Stimulated activated naive CD8-positive, alpha-beta T cell treated with anti-CD3 and anti-CD28 coated beads, Interleukin-15, Interleukin-2, amounts not matched to agents 100 ng/mL and 50 ng/mL, for 24 hours (primary cell): Measurements from ENCODE around the gene TPM1.
"Not testable (repeated sequence)": the region's sequence is repeated elsewhere in the genome, so short reads cannot be mapped to it uniquely, and the experiment has no call there.

ENCODE experiments used
- H3K27ac Mint-ChIP-seq: one replicate; pipeline ENCODE4 v1.8.0; 2021; ENCODE audit warnings: mild to moderate bottlenecking, mixed read lengths
- H3K27me3 Mint-ChIP-seq: one replicate; pipeline ENCODE4 v1.8.0; 2021; ENCODE audit warnings: mixed read lengths
- H3K36me3 Mint-ChIP-seq: one replicate; pipeline ENCODE4 v1.8.0; 2021; ENCODE audit warnings: low read depth, mixed read lengths
- H3K4me1 Mint-ChIP-seq: one replicate; pipeline ENCODE4 v1.8.0; 2021; ENCODE audit warnings: low read depth, mixed read lengths
- H3K4me3 Mint-ChIP-seq: one replicate; pipeline ENCODE4 v1.8.0; 2021; ENCODE audit warnings: mild to moderate bottlenecking, mixed read lengths
- H3K9me3 Mint-ChIP-seq: one replicate; pipeline ENCODE4 v1.8.0; 2021; ENCODE audit warnings: mixed read lengths

TPM1 gene

DNA sequence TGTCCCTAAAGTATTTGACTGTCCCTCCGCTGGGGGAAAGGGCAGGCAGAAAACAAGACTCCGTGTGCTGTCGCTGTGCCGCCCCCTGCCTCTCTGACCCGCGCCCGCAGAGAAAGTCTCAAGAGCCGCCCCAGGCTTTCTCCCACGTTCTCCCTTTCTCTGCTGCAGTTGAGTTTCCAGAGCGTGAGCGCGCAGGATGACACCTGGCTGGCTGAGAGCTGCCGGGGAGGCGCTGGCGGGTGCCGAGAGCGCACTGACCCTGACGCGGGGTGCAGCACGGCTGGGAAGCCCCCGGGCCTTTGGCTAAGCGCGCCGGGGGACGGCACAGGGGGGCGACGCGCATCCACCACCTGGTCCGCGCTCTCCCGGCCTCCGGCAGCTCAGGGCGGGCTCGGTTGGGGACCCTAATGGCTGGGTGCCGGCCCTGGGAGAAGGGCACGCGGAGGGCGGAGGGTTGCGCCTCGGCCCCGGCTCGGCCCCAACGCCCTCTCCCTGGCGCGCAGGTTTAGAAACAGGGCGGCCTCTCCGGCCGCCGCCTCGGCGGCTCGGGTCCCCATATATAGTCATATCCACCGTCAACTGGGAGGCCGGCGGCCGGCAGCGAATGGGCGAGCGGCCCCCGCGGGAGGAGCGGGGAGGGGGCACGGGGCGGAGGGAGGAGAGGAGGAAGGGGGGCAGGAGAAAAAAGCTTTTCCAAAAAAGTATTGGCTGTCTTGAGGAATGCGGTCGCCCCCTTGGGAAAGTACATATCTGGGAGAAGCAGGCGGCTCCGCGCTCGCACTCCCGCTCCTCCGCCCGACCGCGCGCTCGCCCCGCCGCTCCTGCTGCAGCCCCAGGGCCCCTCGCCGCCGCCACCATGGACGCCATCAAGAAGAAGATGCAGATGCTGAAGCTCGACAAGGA lies at the start of gene TPM1:
TPM1 (plus strand) TSS at position 774 of the 903 bp plus-strand sequence; CDS start at position 857, 83 bp downstream.
- no peaks in the 10 kb centered on the region for H3K36me3 Mint-ChIP-seq
- peak within 1 kb of the TSS; percentile 67 for H3K4me3 Mint-ChIP-seq
- no peaks in the 10 kb centered on the region for H3K9me3 Mint-ChIP-seq
- H3K4me1 Mint-ChIP-seq = peaks cover 8% of the 10 kb centered on the region
- H3K27ac Mint-ChIP-seq = no peak within 1 kb of the TSS
- H3K27me3 Mint-ChIP-seq = peaks cover 73% of the 10 kb centered on the region

DNA sequence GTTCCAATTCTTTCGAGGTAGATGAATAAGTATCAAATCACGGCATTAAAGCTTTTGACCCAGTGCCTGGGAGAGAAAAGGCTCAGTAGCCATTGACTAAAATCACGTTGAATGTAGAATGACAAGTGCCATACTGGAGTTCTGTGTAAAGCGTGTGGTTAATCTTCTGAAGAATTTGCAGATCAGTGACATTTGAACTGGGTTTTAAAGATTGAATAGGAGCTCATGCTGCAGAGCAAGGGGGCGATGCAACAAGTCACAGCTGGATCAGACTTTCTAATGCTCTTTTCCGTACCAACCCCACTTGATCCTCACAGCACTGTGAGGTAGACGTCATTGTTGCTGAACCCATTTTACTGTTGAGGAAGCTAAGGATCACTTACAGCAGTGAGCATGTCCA lies 49.5 kb upstream of the TPM1 start:
- Mint-ChIP-seq H3K4me1 (no peaks in the 10 kb centered on the region), H3K36me3 (no peaks in the 10 kb centered on the region), H3K9me3 (no peaks in the 10 kb centered on the region), H3K27me3 (peaks cover 13% of the 10 kb centered on the region), H3K27ac (no peak overlapping the region), H3K4me3 (no peak overlapping the region)

DNA sequence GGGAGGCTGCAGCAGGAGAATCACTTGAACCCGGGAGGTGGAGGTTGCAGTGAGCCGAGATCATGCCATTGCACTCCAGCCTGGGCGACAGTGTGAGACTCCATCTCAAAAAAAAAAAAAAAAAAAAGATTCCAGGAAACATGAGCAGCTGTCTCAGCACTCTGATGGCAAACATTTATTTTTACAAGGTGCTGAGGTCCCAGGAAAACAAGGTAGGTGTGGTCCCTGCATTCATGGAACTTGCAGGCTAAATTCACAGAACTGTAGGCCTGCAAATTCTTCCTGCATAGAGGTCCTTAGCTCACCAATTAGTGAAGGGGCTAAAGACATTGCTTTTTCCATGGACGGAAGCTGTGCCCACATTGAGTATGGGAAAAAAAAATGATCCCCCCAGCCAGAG lies 48.9 kb upstream of the TPM1 start:
- not testable (repeated sequence) for H3K4me1 Mint-ChIP-seq, H3K4me3 Mint-ChIP-seq, H3K9me3 Mint-ChIP-seq, H3K27ac Mint-ChIP-seq, H3K36me3 Mint-ChIP-seq
- peaks cover 13% of the 10 kb centered on the region for H3K27me3 Mint-ChIP-seq

DNA sequence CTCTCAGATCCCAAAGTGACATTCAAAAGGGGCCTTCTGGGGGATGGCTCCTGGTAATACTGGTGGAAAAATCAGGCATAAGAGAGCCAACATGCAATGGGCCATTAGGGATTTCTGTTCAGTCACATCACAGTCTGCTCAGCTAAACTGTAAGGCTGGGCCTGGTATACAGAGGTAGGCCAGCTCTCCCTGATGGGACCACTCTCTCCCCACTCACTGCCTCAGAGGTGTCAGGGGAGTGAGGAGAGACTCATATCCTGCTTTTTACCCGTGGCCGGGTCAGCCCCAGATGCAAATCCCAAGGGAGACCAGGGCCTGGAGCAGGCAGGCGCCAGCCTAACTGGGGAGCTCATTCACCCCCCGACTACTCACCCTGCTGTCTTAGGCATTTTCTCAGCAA lies 48.1 kb upstream of the TPM1 start:
- no peaks in the 10 kb centered on the region for H3K9me3 Mint-ChIP-seq
- no peaks in the 10 kb centered on the region for H3K4me1 Mint-ChIP-seq
- no peak overlapping the region for H3K4me3 Mint-ChIP-seq
- H3K27me3 Mint-ChIP-seq = peaks cover 13% of the 10 kb centered on the region
- H3K27ac Mint-ChIP-seq = no peak overlapping the region
- no peaks in the 10 kb centered on the region for H3K36me3 Mint-ChIP-seq

DNA sequence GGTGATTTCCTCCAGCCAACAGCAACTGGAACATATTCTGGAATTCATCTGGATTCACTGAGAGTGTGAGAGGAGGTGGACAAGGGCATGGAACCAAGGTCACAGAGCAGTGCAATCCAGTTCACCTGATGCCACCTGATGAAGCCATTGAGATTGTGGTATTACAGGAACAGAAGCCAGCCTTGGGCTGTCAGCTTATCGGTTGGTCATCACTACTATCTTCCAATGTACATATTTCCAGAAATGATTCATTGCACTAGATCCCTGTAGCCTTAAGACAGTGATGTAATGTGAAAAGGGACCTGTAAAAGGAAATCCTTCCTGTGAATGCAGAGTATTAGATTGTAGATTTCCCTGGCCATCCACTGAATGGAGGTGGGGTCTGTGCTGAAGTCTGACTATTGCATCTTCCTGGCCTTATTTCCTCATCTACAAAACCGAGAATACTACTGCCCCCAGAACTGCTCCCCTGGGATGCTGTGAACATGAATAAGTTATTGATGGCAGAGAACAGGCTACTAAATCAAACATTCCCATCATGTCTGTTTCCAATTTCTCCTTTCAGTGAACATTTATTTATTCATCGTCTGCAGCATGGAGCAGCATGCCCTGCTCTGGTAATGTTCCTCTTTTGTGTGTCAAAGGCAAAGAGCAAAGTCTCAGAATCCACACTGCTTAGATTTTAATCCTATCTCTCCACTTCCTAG lies 47.4 kb upstream of the TPM1 start:
- Mint-ChIP-seq H3K9me3 (no peaks in the 10 kb centered on the region), H3K27ac (no peak overlapping the region), H3K36me3 (no peaks in the 10 kb centered on the region), H3K4me1 (no peaks in the 10 kb centered on the region), H3K4me3 (no peak overlapping the region), H3K27me3 (peaks cover 13% of the 10 kb centered on the region)

DNA sequence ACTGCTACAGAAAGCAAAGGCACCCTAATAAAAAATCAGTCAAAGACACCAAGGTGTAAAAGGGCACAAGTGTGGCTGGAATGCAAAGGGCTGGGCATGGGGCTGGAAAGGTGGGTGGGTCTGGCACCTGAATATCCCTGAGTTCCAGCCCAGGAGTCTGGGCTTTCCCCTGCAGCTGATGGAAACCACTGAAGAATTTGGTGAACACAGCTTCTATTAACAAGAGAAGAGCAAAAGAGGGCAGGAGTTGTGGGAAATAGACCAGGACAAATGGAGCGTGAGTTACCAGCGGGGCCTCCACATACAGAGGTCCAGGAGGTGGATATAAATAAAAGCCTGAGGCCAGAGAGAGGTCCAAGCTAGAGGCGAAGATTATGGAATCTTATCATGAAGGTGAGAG lies 45.1 kb upstream of the TPM1 start:
- H3K9me3 Mint-ChIP-seq = no peaks in the 10 kb centered on the region
- H3K36me3 Mint-ChIP-seq = no peaks in the 10 kb centered on the region
- no peak overlapping the region for H3K4me3 Mint-ChIP-seq
- H3K27ac Mint-ChIP-seq = no peak overlapping the region
- no peaks in the 10 kb centered on the region for H3K4me1 Mint-ChIP-seq
- H3K27me3 Mint-ChIP-seq = peaks cover 10% of the 10 kb centered on the region

DNA sequence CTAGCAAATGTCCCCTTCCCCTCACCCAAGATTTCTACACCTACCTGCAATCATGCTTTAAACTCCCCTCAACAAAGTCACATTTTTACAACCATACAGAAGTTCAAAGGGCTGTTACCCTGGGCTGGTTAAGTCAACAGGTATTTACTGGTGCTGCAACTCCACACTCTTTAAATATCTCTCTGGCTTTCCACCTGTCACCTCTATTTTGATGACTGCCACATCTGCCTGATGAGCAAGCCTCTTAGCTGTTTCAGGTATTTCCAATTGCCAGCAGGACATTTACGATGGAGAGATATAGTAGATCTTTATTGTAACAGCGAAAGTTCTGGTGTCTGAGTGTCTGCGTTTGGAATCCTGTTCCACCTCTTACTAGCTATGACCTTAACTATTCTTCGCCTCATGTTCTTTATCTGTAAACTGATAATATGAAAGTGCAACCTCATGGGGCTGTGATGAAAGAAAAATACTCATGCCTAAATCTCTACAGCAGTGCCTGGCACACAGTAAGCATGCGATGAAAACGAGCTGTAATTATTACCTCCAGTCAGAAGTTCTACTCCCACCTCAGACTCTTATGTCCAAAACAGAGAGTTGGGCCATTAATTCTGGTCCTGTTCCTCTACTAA lies 44.2 kb upstream of the TPM1 start:
- H3K27ac Mint-ChIP-seq = no peak overlapping the region
- no peaks in the 10 kb centered on the region for H3K4me1 Mint-ChIP-seq
- peaks cover 9% of the 10 kb centered on the region for H3K27me3 Mint-ChIP-seq

DNA sequence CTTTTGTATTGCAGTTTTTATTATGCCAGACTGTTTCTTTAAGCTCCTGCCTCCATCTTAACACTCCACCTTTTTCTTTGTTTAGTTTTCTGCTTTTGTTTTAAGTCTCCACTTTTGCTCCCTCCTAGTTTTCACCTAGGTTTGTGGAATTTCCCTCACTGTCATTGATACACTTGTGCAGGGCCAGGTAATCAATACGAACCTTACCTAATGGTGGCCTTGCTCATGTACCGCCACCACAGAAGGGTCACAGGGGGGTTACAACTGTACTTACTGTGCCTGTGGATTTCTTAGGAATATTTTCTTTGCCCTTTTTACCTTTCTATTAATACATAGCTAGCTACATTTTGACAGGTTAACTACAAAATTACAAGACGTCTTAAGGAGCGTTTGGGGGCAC lies 43.4 kb upstream of the TPM1 start:
- no peaks in the 10 kb centered on the region for H3K36me3 Mint-ChIP-seq
- H3K4me1 Mint-ChIP-seq = no peaks in the 10 kb centered on the region
- no peak overlapping the region for H3K4me3 Mint-ChIP-seq
- peaks cover 9% of the 10 kb centered on the region for H3K27me3 Mint-ChIP-seq
- no peak overlapping the region for H3K27ac Mint-ChIP-seq
- no peaks in the 10 kb centered on the region for H3K9me3 Mint-ChIP-seq

More for the DNA sequence above, 44.2 kb upstream of the TPM1 start:
- no peaks in the 10 kb centered on the region for H3K9me3 Mint-ChIP-seq
- no peaks in the 10 kb centered on the region for H3K36me3 Mint-ChIP-seq
- H3K4me3 Mint-ChIP-seq = no peak overlapping the region

DNA sequence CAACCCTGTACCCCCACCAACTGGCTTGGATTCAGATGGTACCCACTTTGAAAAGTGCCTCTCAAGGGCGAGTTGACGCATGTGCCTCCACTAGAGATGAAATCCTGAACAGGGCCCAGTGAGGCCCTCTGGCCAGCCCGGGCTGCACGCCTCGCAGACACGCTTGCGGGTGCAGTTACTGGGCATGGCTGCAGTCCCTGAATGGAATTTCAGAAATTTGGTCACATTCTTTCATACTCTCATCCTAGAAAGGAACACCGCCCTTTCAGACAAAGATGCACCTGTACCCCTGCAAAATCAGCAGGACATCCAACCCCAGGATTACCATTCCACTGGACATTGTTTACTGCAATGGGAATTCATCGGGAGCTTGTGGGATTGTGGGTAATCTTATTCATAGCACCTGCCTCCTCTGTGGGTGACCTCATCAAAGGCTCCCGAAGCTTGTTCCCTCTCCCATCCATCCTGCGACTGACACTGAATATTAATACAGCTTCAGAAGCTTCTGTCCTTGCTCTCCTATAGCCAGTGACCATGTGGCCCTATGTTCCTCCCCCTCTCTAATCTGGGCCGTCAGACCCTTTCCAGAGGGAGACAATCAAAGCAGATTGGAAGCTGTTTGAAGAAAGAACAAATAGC lies 42.5 kb upstream of the TPM1 start:
- no peaks in the 10 kb centered on the region for H3K4me1 Mint-ChIP-seq

DNA sequence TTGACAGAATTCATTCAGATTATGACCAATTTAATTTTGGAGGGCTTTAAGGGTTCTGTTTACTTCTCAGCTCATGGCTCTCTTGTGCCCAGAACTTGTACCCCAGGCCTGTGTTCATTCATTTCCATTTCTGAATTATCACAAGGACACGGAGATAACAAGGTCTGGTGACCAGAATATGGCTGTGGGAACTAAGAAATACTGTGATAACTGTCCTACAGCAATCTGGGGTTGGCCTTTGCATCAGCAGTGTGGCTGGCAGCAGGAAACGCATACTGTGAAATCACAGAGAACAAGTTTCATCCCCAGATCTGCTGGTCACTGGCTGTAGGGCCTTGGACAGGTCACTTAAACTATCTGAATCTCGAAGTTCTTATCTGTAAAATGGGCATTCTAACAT lies 41.8 kb upstream of the TPM1 start:
- Mint-ChIP-seq H3K27ac (no peak overlapping the region), H3K9me3 (no peaks in the 10 kb centered on the region), H3K36me3 (no peaks in the 10 kb centered on the region), H3K4me3 (no peak overlapping the region), H3K27me3 (peaks cover 9% of the 10 kb centered on the region), H3K4me1 (no peaks in the 10 kb centered on the region)

More for the DNA sequence above, 42.5 kb upstream of the TPM1 start:
- H3K27ac Mint-ChIP-seq = no peak overlapping the region
- no peak overlapping the region for H3K4me3 Mint-ChIP-seq
- no peaks in the 10 kb centered on the region for H3K36me3 Mint-ChIP-seq
- no peaks in the 10 kb centered on the region for H3K9me3 Mint-ChIP-seq
- peaks cover 9% of the 10 kb centered on the region for H3K27me3 Mint-ChIP-seq

DNA sequence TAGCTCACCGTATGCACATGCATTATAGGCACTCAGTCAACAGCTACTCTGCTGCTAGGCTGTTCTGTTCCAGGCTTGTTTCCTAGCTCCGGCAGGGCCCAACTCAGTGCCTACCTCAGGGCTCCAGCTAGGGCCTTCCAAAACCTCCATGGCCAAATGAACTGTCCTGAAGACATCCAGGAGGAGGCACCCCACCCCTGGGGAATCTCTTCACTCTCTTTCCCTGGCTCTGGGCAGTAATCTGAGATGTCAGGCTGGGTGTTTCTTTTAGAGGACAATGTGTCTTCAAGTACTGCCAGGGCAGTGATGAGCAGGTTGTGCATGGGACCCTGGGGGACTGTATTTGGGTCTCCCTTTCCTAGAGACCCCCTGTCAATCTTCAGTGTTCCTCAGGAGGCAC lies 38.3 kb upstream of the TPM1 start:
- H3K27me3 Mint-ChIP-seq = peaks cover 9% of the 10 kb centered on the region
- no peaks in the 10 kb centered on the region for H3K4me1 Mint-ChIP-seq
- no peak overlapping the region for H3K4me3 Mint-ChIP-seq
- H3K9me3 Mint-ChIP-seq = no peaks in the 10 kb centered on the region
- H3K36me3 Mint-ChIP-seq = no peaks in the 10 kb centered on the region
- H3K27ac Mint-ChIP-seq = no peak overlapping the region

DNA sequence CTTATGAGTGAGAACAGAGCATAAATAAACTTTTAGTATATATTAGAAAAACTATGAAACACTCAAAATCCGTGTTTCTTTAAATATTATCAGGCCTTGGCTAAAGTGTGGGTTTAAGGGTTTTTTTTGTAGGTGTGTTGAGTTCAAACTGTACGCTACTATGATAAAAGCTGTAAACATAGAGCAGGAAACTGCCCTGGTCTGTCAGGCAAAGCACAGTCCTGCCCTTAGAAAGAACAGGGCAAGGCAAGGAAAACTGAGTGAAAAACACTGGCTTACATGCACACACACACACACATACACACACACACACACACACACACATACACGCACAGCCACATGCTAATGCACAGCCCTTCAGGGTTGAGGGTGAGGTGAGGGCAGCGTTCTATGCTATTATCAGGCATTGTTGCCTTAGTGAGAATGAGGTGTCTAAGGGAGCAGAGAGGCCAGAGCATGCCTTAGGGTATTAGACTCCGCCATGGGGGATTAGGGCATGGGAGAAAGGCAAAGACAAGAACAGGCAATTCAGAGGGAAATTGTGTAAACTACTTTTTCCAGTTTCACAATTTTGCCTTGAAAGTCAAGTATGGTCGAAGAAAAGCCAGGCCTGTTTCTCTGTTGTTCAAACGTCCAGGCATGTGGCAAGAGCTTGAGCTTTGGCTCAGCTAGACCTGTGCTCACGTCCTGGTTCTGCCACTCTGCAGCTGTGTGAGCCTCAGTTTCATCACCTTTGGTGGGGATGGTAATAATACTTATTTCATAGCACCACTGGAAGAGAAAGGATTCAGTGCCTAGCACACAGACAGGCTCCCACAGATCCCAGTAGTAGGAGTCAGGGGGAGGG lies 36.3 kb upstream of the TPM1 start:
- H3K36me3 Mint-ChIP-seq = no peaks in the 10 kb centered on the region
- no peak overlapping the region for H3K27ac Mint-ChIP-seq
- H3K27me3 Mint-ChIP-seq = peaks cover 5% of the 10 kb centered on the region
- H3K4me3 Mint-ChIP-seq = no peak overlapping the region
- H3K4me1 Mint-ChIP-seq = no peaks in the 10 kb centered on the region
- no peaks in the 10 kb centered on the region for H3K9me3 Mint-ChIP-seq

DNA sequence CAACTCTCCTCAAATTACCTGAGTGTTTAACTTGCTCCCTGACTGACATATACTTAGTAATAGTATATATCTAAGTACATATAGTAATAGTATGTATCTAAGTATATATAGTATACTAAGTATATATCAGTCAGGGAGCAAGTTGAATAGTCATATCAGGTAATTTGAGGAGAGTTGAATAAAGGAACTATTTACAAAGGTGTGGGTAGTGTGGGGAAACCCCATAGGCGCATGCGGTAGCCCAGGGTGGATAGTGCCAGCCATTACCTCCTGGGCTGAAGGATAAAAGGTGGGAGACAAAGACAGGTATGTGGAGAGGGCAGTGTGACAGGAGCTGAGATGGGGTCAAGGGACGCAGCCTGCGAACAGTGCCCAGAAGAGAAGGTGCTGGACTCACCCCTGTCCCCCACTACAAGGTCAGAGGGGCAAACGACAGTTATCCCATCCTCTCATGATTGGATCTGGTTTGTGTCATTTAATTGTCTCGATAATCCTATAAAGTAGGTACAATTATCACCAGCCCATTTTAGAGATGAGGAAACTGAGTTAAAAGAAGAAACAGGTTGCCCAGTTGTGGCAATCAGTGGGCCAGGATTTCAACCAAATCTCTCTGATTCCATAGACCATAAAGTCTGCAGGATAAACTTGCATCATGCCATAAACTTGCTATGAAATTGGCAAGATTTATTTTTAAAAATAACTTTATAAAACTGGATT lies 34.1 kb upstream of the TPM1 start:
- no peaks in the 10 kb centered on the region for H3K4me1 Mint-ChIP-seq
- no peaks in the 10 kb centered on the region for H3K36me3 Mint-ChIP-seq
- no peaks in the 10 kb centered on the region for H3K9me3 Mint-ChIP-seq
- H3K27me3 Mint-ChIP-seq = no peaks in the 10 kb centered on the region
- H3K4me3 Mint-ChIP-seq = no peak overlapping the region
- no peak overlapping the region for H3K27ac Mint-ChIP-seq

DNA sequence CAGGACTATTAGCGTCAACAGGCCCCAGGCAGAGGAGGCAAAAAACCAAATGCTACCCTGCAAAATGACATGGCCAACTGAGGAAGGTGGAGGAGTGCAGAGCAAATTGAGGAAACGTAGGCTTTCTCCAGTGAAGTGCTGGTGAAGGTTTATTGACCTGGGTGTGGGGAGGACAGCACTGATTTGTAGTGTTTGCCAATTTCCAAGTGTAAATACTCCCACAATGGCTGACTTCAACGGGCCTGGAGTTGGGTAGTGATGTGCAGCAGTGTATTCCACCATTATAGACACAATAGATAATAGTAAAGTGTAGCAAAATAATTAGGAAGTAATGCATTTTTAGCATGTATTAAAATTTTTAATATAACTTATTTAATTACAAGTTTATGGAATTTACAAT lies 32.2 kb upstream of the TPM1 start:
- Mint-ChIP-seq H3K27ac (no peak overlapping the region), H3K4me3 (no peak overlapping the region), H3K27me3 (no peaks in the 10 kb centered on the region)

More for the DNA sequence above, 32.2 kb upstream of the TPM1 start:
- no peaks in the 10 kb centered on the region for H3K4me1 Mint-ChIP-seq
- H3K9me3 Mint-ChIP-seq = no peaks in the 10 kb centered on the region
- no peaks in the 10 kb centered on the region for H3K36me3 Mint-ChIP-seq
